ENCODE data around the gene C1QTNF9. TPM values are rescaled to one million over a fixed set of nuclear protein-coding genes. Genes with fewer than 3 reads are reported as not detected.

Gene C1QTNF9
- total and polyA plus RNA-seq, 2 of the 4 experiments (the other 2 are of a cell fraction): 0.18 to 0.21 TPM

DNA sequence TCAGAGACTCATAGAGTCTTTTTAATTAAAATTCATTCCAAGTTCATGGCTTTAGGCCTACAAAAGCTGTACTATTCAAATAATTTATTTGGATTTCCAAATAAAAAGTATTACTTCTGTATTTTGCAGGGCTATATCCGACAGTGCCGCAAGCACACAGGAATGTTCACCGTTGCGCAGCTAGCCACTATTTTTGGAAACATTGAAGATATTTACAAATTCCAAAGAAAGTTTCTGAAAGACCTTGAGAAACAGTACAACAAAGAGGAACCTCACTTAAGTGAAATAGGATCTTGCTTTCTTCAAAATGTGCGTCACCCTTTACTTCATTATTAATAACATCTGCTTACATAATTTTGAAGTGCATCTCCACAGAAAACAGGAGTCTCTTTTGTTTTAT is 20.5 kb upstream of the C1QTNF9 start:
- ATAC-seq (ENCODE audit: low read depth) (peak; percentile 21), DNase-seq (peak; percentile 47)
- Histone ChIP-seq H3K9me3 (ENCODE audit: control insufficient read depth, insufficient read depth, low read length) (no peaks in the 10 kb centered on the region), H3K27ac (ENCODE audit: insufficient read depth, low read length) (no peak overlapping the region), H2BK15ac (ENCODE audit: low read depth, low read length) (no peak overlapping the region), H2AK5ac (ENCODE audit: low read depth, low read length) (no peak overlapping the region), H2AFZ (replicated peaks; ENCODE audit: low read length, poor library complexity) (no peak overlapping the region), H3K79me1 (ENCODE audit: low read depth in 1 of 2, low read length in 2 of 2) (peaks cover 0 to 4% of the 10 kb centered on the region in 2 experiments; a peak in 1 of 4 replicates), H3K36me3 (ENCODE audit: control insufficient read depth, insufficient read depth, low read length) (peaks cover 45% of the 10 kb centered on the region), H4K20me1 (ENCODE audit: insufficient read depth, low read length) (no peaks in the 10 kb centered on the region), H3K4ac (ENCODE audit: low read depth, low read length) (no peak overlapping the region), H3K14ac (replicated peaks; ENCODE audit: low read depth, low read length) (no peak overlapping the region), H3K27me3 (ENCODE audit: control insufficient read depth, insufficient read depth, low read length) (no peaks in the 10 kb centered on the region), H4K8ac (ENCODE audit: low read depth in 2 of 2, low read length in 2 of 2) (no peak overlapping the region), H2AK9ac (replicated peaks; ENCODE audit: low read depth, low read length, poor library complexity) (no peak overlapping the region), H2BK120ac (ENCODE audit: low read depth, low read length) (no peak overlapping the region), H3K9me1 (ENCODE audit: insufficient read depth, low read length) (peaks cover 11% of the 10 kb centered on the region), H3K4me2 (ENCODE audit: low read depth, low read length) (no peak overlapping the region), H4K5ac (ENCODE audit: low read depth, low read length) (no peak overlapping the region), H2BK5ac (ENCODE audit: low read depth, low read length, poor library complexity, severe bottlenecking) (no peak overlapping the region), H4K91ac (ENCODE audit: insufficient read depth, low read depth, low read length) (no peak overlapping the region), H3K4me1 (ENCODE audit: control insufficient read depth, insufficient read depth, low read length) (peaks cover 2% of the 10 kb centered on the region), H3K23ac (ENCODE audit: low read depth, low read length) (no peak overlapping the region), H2BK20ac (ENCODE audit: low read depth, low read length) (no peak overlapping the region), H3K4me3 (ENCODE audit: insufficient read depth, low read depth, low read length) (no peak overlapping the region), H3K56ac (ENCODE audit: extremely low read depth, insufficient read depth, low read length) (no peak overlapping the region), H3K18ac (ENCODE audit: low read depth, low read length) (no peak overlapping the region), H3K9ac (ENCODE audit: low read depth, low read length) (no peak overlapping the region)
- POLR2A ChIA-PET (ENCODE audit: unreplicated experiment): no interaction called here
- in situ Hi-C loops (cut with MboI; ENCODE audit: low sequenced_read_pairs): no loop called here
- TF ChIP-seq SMC3 (IDR thresholded peaks at IDR 0.05; ENCODE audit: low read depth, low read length) (no peak), MAZ (IDR thresholded peaks at IDR 0.05; ENCODE audit: borderline replicate concordance, low read depth, low read length) (no peak), RAD21 (IDR thresholded peaks at IDR 0.05; ENCODE audit: low read length) (no peak), MAFK (IDR thresholded peaks at IDR 0.05; ENCODE audit: low read depth, low read length) (no peak), RFX5 (IDR thresholded peaks at IDR 0.05; ENCODE audit: low read depth, low read length) (no peak)
- WGBS, 2 experiments (ENCODE audit: extremely low coverage in 2 of 2, insufficient read length in 1 of 2): no CpG with 5 or more reads among the region's 5 CpGs
- CTCF ChIA-PET: interaction anchor here (0.6 kb wide), 1 partner anchor 18 kb away, joined by 3 read pairs; no protein-coding TSS in a partner anchor
- no TSS peak for BruUV-seq (replicated peaks)
- dilution Hi-C loops (cut with HindIII; ENCODE audit: low sequenced_read_pairs, unreplicated experiment): no loop called here
- intact Hi-C loops (cut with micrococcal nuclease): no loop called here

All from IMR-90 (cell line).